Activated T-cell treated with anti-CD3 and anti-CD28 coated beads for 48 hours (primary cell): ENCODE results near the gene PRR5.
"Not testable (repeated sequence)": the region's sequence is repeated elsewhere in the genome, so short reads cannot be mapped to it uniquely, and the experiment has no call there.

Experiments
- DNase-seq: peaks from one replicate; pipeline ENCODE4 v3.0.0-alpha.2; 2020; ENCODE audit warnings: low read depth

Gene PRR5

DNA sequence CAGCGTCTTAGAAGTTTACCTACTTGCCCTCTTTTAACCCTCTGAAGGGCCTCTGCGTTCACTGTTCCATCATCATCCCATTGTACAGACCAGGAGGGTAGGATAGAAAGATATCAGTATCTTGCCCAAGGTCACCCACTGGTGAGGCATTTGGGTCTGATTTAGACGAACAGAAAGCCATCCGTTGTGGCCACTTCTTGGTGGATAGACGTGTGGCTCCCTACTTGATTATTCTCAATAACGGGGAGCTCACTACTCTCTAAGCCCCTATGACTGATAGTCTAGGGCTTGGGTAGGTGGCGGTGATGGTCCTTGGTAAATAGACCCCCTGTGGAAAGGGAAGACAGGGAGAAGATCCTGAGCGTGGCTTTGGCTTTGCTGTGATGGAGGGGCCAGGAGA is 28.6 kb upstream of the PRR5 start:
- no peak for DNase-seq

DNA sequence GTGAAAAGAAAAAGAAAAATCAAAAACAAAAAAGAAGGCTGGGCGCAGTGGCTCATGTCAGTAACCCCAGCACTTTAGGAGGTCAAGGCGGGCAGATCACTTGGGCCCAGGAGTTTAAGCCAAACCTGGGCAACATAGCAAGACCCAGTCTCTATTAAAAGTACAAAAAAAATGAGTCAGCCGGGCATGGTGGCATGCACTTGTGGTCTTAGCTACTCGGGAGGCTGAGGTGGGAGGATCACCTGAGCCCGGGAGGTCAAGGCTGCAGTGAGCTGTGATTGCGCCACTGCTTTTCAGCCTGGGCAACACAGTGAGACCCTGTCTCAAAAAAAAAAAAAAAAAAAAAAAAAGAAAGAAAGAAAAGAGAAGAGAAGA is 26.0 kb upstream of the PRR5 start:
- DNase-seq = not testable (repeated sequence)

DNA sequence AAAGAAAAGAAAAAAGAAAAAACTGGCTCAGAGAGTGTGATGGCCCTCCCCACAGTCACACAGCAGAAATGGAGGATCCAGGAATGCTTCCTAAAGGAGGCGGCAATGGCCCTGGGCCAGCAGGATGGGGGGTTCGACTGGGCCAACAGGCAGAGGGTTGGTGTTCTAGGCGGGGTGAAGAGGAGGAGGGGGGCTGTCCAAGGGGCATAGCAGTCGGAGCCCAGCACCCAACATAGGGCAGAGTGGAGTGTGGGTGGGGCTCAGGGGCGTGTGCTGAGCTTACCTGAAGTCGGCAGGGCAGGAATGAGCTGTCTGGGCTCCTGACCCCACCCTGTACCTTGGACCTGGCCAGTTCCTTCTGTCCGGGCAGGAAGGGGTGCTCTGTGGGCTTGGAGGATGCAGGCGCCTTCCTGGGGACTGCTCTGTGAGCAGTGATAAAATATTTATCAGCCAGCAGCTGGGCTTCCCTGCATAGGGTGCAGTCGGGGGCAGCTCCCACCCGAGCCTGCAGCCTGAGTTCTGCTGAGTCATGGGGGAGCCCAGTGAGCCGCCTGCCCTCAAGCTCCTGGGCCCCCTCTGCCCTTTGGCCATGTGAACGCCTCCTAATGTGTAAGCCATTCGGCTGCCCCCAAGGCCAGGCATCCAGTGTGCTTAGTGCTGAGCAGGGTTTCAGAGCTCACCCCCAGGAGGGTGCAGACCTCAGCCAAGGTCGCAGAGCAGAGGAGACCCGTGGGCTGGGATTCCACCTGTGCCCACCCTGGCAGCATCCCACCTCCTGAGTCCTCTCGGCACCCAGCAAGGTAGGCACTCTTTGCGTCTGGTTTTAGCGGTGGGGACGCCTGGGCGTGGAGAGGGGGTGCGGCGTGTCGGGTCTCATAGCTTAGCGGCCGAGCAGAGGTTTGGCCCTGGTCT is 25.3 kb upstream of the PRR5 start:
- DNase-seq = no peak

DNA sequence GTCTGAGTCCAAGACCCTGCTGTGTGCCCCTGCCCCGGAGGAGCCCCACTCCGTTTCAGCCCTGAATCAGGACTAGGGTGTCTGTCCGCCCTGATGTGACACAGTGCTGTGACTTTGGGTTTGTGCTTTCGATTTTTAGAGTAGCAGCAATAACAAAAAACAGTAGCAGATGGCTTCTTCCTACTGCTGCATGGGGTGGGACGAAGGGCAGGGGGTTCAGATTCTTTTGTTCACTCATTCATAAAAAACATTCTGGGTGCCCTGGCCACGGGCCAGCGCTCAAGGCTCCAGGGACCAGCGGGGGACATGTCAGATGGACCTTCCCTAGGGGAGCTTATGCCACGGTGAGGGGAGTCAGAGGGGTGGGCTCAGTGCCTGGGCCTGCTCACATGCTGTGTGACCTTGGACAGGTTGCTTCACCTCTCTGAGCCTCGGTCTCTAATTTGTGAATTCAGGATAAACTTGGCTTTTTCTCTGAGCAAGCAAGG is 24.6 kb upstream of the PRR5 start:
- no peak for DNase-seq

DNA sequence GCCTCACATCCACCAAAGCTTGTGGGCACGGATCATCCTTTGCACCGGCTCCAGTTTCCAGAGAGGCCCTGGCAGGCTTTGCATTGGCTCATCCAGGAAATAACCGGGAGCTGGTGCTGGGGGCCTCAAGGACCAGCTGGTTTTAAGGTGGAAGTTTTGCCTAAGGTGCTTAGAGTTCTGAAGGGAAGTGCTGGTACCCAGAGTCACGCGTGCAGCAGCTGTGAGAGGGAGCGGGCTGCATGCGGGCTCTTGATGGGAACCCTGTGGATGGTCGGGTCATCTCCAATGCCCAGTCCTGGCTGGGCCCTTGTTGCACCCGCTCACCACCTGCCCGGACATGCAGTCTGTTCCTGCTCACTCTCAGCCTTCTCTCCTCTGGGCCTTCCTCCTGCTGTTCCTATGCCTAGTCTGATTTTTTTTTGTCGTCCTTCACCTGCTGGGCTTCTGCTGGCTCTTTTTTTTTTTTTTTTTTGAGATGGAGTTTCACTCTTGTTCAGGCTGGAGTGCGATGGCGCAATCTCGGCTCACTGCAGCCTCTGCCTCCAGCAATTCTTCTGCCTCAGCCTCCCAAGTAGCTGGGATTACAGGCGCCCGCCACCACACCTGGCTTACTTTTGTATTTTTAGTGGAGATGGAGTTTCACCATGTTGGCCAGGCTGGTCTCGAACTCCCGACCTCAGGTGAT is 24.0 kb upstream of the PRR5 start:
- DNase-seq = no peak

DNA sequence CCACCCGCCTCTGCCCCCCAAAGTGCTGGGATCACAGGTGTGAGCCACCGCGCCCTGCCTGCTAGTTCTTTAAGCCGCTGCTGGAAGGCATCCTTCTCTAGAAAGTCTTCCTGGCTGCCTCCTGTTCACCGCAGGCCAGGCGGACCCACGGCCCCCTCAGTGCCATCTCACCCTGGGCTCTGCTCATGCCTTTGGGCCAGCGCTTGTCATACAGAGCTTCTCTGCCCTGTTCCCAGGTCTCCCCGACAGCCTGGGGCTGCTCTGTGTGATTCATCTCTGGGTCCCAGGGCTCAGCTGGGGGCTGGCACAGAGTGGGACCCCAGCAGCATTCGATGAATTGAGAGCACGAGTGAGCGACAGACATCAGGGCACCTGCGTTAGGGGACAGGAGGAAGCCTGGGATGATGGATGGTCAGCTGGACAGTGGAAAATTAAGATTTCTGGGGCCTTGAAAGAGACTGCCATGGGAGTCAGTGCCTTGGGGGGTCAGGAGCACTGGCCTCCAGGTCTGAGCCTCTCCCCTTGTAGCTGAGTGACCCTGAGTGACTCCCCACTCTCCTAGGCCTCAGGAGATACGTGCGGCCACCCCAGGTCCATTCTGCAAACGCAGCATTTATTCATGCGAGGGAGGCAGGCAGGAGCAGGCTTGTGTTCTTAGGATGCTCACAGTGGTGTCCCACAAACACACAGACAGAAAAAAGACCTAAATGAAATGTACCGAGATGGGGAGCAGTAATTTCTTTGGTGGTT is 23.3 kb upstream of the PRR5 start:
- no peak for DNase-seq

DNA sequence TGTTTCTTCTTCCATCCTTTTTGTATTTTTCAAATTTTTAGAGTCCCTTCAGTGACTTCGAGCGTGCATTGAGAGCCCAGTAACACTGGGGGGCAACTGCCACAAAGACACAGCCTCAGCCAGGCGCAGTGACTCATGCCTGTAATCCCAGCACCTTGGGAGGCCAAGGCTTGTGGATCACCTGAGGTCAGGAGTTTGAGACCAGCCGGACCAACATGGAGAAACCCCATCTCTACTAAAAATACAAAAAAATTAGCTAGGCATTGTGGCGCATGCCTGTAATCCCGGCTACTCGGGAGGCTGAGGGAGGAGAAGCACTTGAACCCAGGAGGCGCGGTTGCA is 22.7 kb upstream of the PRR5 start:
- DNase-seq = not testable (repeated sequence)

DNA sequence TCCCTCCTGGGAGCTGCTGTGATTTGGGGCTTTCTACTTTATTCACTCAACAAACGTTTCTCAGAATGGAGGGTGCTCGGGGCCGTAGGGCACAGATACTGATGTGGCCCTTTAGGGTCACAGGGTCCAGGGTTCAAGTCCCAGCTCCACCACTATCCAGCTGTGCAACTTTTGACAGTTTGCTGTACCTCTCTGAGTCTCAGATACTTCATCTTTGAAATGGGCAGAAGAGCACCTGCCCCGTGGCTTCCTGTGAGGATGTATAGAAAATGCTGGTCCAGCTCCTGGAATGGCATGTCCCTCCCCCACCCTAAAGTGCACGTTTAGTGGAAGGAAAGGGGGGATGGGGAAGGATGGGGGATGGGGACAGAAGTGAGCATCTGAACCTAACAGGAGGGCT is 21.9 kb upstream of the PRR5 start:
- DNase-seq = no peak

DNA sequence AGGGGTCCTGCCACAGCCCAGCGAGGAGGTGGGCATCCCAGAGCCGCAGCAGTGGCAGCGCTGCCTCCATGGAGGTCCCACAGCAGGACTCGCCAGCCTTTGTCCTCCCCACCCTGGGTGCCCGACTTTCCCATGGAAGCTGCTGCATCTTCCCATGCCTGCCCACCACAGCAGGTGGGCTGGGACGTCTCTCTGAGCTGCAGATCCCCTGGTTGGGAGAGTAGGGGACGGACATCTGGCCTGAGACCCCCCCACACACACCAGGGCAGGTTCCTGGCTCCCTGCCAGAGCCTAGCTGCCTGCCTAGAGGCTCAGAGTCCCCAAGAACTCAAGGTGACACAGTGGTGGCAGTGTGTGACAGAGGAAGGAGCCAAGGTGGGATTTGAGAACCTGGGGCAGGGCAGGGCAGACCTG is 21.5 kb upstream of the PRR5 start:
- no peak for DNase-seq

DNA sequence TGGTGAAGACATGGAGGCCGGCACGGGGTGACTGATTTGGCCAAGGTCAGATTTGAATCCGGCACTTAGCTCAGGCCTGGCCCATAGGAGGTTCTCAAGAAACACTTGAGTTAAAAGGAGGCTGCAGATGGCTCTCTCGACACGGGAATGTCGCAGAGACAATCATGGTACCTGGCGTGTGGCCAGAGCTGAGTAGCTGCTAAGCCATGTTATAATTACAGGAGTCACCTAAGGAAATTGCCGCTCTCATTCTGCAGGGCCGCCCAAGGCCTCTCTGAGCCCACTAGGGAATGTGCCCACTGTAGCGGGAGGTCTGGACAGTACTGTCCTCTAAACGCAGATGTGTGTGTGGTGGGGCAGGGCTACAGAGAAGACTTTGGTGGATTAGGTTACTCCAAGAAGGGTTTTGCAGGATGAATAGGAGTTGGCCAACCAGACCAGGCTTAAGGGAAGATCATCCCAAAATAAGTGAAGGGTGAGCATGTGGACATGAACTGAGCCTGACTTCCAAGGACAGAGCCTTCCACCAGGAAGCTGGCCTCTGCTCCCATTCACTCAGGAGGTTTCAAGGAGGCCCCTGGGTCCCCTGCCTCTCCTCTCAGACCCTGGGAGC is 19.3 kb upstream of the PRR5 start:
- DNase-seq = no peak

DNA sequence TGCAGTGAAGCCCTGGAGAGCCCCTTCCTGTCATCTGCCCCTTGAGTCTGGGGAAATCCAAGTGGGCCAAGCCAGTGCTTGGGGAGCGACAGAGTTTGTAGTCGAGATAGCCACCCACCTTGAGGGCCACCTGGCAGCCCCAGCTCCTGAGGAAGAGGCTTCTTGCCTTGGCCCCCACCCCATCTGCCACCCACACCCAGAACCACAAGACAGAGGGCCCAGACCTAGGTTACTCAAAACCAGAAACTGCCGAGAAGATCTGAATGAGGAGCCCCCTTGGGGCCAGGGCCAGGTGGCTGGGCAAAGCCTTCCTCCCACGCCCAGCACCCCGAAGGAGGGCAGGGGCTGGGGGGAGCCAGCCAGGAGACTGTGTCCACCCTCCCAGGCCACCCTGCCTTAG is 18.8 kb upstream of the PRR5 start:
- no peak for DNase-seq

DNA sequence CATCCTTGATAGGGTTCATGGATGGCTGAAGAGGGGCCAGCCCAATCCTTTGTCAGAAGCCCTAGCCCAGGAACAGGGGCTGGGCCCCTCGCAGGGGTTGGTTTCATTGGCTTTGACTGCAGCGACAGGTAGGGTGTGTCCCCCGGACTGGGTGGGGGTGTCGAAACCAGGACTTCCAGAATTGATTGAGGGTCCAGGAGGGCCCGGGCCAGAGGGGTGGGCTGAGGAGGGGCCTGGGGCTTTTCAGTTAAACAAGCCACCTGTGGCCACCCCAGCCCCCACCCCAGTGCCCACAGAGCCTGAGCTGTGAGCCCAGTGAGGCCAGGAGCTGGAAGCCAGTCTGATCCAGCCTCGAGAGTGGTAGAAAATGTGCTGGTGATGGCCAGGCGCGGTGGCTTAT is 18.1 kb upstream of the PRR5 start:
- DNase-seq = no peak

DNA sequence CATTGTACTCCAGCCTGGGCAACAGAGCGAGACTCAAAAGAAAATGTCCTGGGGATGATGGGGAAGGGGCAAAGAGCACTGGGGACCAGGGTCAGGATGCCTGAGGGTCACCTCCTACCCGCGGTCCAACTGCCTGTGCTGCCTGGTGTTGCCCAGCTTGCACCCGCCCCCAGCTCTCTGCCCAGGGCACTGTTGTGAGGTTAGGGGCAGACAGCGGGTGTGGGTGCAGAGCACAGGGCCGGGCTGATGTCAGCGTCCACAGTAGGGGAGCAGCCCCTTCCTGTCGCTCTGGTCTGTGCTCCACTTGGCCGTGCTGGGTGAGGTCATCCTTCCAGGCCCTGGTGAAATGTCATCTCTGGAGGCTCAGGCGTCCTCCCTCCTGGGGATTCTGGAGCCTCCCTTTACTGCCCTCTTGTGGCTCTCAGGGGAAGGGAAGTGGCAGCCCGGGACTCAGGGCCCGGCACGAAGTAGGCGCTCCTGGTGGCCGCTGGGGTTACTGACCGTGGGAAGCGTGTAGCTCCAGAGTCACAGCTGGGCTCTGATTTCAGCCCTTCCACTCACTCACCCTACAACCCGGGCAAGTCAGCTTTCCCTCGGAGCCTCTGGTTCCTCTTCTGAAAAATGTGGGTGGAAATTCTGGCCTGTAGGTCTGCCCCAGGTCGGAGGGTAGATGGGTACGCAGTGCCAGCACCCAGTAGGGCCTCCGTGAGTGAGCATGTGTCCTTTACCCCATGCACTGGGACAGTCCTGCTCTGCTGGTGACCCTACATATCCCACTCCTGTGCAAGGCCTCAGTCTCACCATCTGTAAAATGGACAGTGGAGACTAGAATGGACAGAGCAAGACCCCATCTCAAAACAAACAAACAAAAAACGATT is 17.3 kb upstream of the PRR5 start:
- peak; percentile 82 for DNase-seq

DNA sequence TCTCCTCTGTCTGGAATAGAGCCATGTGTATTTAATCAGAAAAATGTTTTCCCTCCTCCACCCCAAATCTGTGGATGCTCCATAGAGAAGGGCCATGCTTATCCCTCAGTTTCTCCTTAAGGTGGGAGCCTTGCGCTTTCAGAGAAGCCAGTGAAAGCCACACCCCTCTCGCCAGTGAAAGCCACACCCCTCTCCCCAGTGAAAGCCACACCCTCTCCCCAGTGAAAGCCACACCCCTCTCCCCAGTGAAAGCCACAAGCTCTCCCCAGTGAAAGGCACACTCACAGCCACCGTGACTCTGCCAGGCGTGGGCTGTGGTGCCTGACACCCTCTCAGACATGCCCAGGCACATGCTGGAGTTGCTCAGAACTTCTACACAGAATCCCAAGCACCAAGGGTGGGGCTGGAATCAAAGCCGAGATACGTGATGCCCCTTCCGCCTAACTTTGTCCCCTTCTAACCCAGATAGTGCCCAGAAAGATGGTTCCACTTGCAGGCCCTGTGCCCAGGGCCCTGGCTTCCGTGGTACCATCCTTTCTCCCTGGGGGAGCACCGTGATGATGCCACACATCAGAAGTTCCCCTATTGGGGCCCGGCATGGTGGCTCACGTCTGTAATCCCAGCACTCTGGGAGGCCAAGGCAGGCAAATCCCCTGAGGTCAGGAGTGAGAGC is 16.5 kb upstream of the PRR5 start:
- peak; percentile 77 for DNase-seq

DNA sequence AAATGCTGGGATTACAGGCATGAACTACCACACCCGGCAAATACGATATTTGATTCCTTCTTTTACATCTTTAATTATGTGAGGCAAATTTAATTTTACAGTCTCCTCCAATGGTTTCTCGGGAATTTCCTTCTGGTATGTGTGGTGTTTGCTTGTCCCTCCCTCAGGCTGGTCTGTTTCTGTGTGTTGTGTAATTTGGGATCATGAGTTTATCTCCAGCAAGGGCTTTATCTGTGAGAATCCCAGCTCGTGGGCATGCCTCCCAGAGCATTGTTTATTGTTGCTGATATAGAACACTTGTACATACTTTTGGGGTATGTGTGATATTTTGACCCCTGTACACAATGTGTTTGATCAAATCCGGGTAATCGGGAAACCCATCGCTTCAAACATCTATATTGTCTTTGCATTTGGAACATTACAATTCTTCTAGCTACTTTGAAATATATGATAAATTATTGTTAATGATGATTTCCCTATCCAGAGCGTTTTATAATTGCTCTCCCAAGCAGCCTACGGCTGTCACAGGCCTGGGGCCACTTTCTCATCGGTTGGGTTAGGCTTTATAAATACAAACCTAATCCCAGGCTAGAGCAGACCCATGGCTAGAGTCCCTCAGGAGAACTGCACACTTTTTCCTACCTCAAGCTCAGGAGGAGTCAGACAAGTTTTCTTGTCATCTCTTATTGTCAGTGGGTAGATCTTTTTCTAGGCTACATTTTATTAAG is 15.0 kb upstream of the PRR5 start:
- no peak for DNase-seq

DNA sequence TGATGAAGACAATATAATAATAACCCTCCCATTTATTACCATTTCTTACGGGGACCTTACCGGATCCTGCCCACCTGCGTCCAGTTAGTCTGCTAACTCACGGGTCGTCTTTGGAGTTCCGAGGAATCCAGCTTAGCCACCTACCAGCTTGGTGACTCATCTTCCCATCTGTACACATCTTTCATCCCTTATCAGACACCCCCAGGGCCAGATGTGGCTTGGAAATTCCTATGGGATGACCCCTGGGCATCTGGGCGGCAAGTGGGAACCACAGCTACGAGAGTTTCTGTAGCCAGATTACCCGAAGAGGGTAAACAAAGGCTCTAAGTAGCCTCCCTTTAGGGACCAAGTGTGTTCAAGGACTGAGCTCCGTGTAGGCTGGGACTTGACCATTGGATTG is 12.8 kb upstream of the PRR5 start:
- no peak for DNase-seq

DNA sequence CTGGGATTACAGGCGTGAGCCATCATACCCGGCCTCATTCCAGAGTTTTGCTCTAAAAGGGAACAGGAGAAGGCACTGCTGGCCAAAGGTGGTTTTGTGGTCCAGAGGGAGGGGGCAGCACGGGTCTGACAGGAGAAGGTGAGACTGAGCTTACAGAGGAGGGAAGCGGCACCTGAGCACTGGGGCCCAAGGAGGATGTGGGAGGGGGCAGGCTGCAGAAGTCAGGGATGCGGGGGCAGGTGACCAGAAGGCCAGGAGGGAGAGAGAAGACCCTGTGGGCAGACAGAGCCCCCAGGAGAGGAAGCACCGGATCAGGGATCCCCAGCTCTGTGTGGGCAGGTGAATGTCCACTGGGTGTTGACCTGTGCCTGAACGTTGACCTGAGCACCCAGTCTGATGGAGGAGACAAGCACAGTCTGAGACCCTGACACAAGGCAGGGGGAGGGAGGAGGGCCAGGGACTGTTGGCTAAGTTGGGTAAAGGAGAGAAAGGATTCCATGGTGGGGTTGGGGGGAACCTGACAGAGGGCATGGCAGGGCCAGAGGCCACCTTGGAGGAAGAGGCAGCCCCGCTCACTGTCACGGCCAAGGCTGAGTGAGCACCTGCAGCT is 12.0 kb upstream of the PRR5 start:
- DNase-seq = no peak

DNA sequence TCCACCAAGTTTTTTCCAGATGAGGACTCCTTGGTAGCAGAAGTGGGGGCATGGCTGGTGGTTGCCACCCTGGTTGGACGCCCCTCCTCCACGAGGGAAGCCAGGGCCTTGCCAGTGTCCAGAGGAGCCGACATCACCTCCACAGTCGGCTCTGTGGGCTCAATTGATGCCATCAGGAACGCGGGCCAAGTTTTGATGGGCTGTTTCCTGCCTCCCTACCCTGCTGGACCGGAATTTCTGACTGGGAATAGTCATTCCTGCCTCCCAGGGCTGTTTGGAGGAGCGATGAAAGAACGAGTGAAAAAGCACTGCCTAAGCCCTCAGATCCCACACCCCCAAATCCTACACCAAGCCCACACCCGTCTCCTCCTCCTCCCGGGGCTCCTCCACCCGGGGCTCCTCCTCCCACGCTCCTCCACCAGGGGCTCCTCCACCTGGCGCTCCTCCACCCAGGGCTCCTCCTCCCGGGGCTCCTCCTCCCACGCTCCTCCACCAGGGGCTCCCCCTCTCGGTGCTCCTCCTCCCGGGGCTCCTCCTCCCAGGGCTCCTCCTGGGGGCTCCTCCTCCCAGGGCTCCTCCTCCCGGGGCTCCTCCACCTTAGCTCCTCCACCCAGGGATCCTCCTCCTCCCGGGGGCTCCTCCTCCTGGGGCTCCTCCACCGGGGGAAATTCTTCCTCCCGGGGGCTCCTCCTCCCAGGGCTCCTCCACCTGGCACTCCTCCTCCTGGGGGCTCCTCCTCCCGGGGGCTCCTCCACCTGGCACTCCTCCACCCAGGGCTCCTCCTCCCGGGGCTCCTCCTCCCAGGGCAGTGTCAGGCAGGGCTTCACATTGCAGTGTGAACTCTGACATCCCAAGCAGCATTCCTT is 10.0 kb upstream of the PRR5 start:
- no peak for DNase-seq

DNA sequence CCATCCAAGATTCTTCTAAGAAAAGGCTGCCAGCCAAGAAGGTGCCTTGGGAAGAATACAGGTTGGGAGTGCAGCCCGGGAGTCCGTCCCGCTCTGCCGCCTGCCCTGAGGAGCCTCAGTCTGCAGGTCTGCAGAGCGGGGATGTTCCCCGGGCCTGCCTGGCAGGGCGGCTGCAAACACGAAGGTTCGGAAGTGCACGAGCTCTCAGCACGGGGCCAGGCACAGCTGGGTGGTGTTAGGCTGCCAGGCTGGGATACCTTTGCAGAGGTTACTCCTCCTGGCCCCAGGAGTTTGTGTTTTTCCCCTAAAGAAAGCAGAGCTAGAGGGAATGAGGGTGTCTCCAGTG is 9.4 kb upstream of the PRR5 start:
- DNase-seq = no peak
